Chondrocyte (in vitro differentiated cells): Measurements from ENCODE around the gene TRDMT1. TPM values are rescaled to one million over a fixed set of nuclear protein-coding genes. Genes with fewer than 3 reads are reported as not detected.

Experiments
- DNase-seq: peaks from one replicate; pipeline ENCODE4 v3.0.0; 2021; ENCODE audit warnings: mixed read lengths, low spot score
- H3K27ac Mint-ChIP-seq: one replicate; pipeline ENCODE4 v1.8.0; 2021; ENCODE audit warnings: mild to moderate bottlenecking, moderate library complexity, mixed read lengths; ENCODE audit not compliant: unreplicated experiment
- H3K27me3 Mint-ChIP-seq: 2 replicates; pipeline ENCODE4 v1.8.0; 2021; ENCODE audit warnings: low read depth, mixed read lengths
- H3K36me3 Mint-ChIP-seq: 2 replicates; pipeline ENCODE4 v1.8.0; 2021; ENCODE audit warnings: low read depth, mixed read lengths
- H3K4me1 Mint-ChIP-seq: 2 replicates; pipeline ENCODE4 v1.8.0; 2021; ENCODE audit warnings: low read depth, mild to moderate bottlenecking, mixed read lengths
- H3K4me3 Mint-ChIP-seq: one replicate; pipeline ENCODE4 v1.8.0; 2021; ENCODE audit warnings: mild to moderate bottlenecking, moderate library complexity, mixed read lengths; ENCODE audit not compliant: unreplicated experiment
- H3K9me3 Mint-ChIP-seq: 2 replicates; pipeline ENCODE4 v1.8.0; 2021; ENCODE audit warnings: low read depth, mixed read lengths
- total RNA-seq: library from RNA; stranded (reverse); gene quantifications from 3 replicates; pipeline ENCODE4 v1.2.1, GENCODE V29; 2021
- TF ChIP-seq, protein P1 (sequence below): fragments of 200-600 bp; sonication (generic); IDR thresholded peaks from 2 replicates; pipeline ENCODE4 v1.5.0; 2021; ENCODE audit warnings: antibody characterized with exemption, mild to moderate bottlenecking, moderate library complexity

TRDMT1 gene
- total RNA-seq, 1 donor from 2014 or later: 4.7 TPM

- TF ChIP-seq, protein P1, sequence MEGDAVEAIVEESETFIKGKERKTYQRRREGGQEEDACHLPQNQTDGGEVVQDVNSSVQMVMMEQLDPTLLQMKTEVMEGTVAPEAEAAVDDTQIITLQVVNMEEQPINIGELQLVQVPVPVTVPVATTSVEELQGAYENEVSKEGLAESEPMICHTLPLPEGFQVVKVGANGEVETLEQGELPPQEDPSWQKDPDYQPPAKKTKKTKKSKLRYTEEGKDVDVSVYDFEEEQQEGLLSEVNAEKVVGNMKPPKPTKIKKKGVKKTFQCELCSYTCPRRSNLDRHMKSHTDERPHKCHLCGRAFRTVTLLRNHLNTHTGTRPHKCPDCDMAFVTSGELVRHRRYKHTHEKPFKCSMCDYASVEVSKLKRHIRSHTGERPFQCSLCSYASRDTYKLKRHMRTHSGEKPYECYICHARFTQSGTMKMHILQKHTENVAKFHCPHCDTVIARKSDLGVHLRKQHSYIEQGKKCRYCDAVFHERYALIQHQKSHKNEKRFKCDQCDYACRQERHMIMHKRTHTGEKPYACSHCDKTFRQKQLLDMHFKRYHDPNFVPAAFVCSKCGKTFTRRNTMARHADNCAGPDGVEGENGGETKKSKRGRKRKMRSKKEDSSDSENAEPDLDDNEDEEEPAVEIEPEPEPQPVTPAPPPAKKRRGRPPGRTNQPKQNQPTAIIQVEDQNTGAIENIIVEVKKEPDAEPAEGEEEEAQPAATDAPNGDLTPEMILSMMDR: no peak
- Mint-ChIP-seq H3K4me3 (no peak overlapping the region), H3K27me3 (no peaks in the 10 kb centered on the region), H3K9me3 (no peaks in the 10 kb centered on the region), H3K36me3 (no peaks in the 10 kb centered on the region), H3K4me1 (peaks cover 83% of the 10 kb centered on the region), H3K27ac (peak overlapping the region; percentile 87)
- no peak for DNase-seq
Observed at GRCh38 chr10:17216901-17217395, 15.5 kb upstream of the TRDMT1 start.

DNA sequence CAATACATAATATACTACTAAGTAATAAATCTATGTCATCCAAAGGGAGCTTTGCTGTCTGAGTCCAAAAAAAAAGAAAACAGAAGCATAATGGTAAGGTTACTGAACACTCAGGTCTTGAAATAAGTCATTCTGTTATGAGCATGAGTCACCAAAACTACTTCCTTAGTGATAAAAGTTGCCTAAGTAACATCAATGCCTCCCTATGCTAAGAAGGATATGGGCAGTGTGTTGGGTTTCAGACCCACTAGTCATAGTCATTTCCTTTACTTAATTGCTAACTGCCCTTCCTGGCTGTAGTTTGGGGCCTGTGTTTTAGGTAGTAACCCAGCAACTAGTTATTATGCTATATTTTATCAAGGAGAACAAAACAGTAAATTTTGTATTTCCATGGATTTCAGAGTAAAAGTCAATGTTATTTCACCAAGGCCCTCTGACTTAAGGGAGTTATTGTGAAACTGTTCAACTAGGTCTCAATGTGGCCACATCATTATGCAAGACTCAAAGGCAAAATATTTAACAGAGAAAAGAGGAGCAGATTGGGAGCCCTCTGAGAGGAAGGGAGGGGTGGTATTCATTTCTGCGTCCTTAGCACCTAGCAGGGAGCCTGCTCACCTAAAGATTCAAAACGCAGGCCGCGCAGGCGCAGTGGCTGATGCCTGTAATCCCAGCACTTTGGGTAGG lies 14.9 kb upstream of the TRDMT1 start:
- TF ChIP-seq, protein P1: no peak
- peaks cover 86% of the 10 kb centered on the region for H3K4me1 Mint-ChIP-seq
- no peaks in the 10 kb centered on the region for H3K9me3 Mint-ChIP-seq
- H3K36me3 Mint-ChIP-seq: no peaks in the 10 kb centered on the region
- H3K27ac Mint-ChIP-seq: peak overlapping the region; percentile 87
- H3K4me3 Mint-ChIP-seq: peak overlapping the region; percentile 33
- H3K27me3 Mint-ChIP-seq: no peaks in the 10 kb centered on the region
- DNase-seq: no peak

- no peak overlapping the region for H3K4me3 Mint-ChIP-seq
- no peaks in the 10 kb centered on the region for H3K9me3 Mint-ChIP-seq
- H3K27ac Mint-ChIP-seq: peak overlapping the region; percentile 87
Observed at GRCh38 chr10:17215782-17216122, 14.3 kb upstream of the TRDMT1 start.

GRCh38 chr10:17214971-17215781 lies 13.7 kb upstream of the TRDMT1 start:
- Mint-ChIP-seq H3K4me3 (peak overlapping the region; percentile 49), H3K27ac (peak overlapping the region; percentile 87), H3K27me3 (no peaks in the 10 kb centered on the region), H3K9me3 (no peaks in the 10 kb centered on the region), H3K4me1 (peaks cover 86% of the 10 kb centered on the region), H3K36me3 (no peaks in the 10 kb centered on the region)
- TF ChIP-seq, protein P1: no peak
- DNase-seq: no peak

More at GRCh38 chr10:17215782-17216122, 14.3 kb upstream of the TRDMT1 start:
- TF ChIP-seq, protein P1: no peak
- Mint-ChIP-seq H3K36me3 (no peaks in the 10 kb centered on the region), H3K27me3 (no peaks in the 10 kb centered on the region), H3K4me1 (peaks cover 86% of the 10 kb centered on the region)
- DNase-seq: no peak

GRCh38 chr10:17214526-17214925 lies 13.1 kb upstream of the TRDMT1 start:
- no peak for DNase-seq
- H3K4me3 Mint-ChIP-seq: peak overlapping the region; percentile 49
- TF ChIP-seq, protein P1: no peak
- H3K27ac Mint-ChIP-seq: peak overlapping the region; percentile 87
- H3K27me3 Mint-ChIP-seq: no peaks in the 10 kb centered on the region
- no peaks in the 10 kb centered on the region for H3K36me3 Mint-ChIP-seq
- peaks cover 90% of the 10 kb centered on the region for H3K4me1 Mint-ChIP-seq
- H3K9me3 Mint-ChIP-seq: no peaks in the 10 kb centered on the region
